AG09309 (cell line): Measurements from ENCODE around the gene IMPG2.

ENCODE experiments used
- DNase-seq: peaks from one replicate; pipeline ENCODE4 v3.0.0-alpha.2; 2010; ENCODE audit warnings: low read depth
- H3K4me3 ChIP-seq: 2 replicates; pipeline ENCODE4 v1.5.1; 2011; ENCODE audit warnings: mild to moderate bottlenecking, low read depth, low read length, moderate library complexity; ENCODE audit not compliant: control insufficient read depth
- CTCF ChIP-seq: IDR thresholded peaks from 2 replicates; pipeline ENCODE4 v1.5.1; 2011; ENCODE audit warnings: mild to moderate bottlenecking, low read depth, low read length, inconsistent platforms; ENCODE audit not compliant: insufficient read depth, control insufficient read depth; ENCODE audit errors: missing control alignments

IMPG2 gene

GRCh38 chr3:101279765-101280385, 40.5 kb downstream of the IMPG2 start:
- H3K4me3 ChIP-seq: no peak overlapping the region
- no peak for TF ChIP-seq CTCF
- no peak for DNase-seq

GRCh38 chr3:101279162-101279561, 41.2 kb downstream of the IMPG2 start:
- DNase-seq: no peak
- no peak for TF ChIP-seq CTCF
- no peak overlapping the region for H3K4me3 ChIP-seq

DNA sequence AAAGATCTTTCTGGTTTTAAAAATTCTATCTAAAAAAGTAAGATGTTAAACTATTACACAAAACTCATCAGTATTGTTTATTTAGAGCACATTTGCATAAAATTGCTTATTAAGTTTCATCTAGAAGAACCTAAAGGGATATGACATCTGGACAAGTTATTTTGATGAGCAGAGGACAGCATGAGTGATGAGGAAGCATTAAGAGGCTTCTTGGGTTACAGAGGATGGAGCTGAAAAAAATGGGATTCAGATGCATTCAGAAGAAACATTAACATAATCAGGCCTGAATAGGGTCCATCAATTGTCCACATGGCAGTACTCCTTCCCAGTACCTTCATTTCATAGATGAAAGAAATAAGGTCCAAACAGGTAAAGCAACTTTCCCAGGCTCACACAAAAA, 41.6 kb downstream of the IMPG2 start:
- no peak for TF ChIP-seq CTCF
- no peak for DNase-seq
- H3K4me3 ChIP-seq: no peak overlapping the region

- no peak for TF ChIP-seq CTCF
- no peak overlapping the region for H3K4me3 ChIP-seq
- DNase-seq: no peak
These were observed 46.8 kb downstream of the IMPG2 start for GRCh38 chr3:101273608-101274007.

- no peak for TF ChIP-seq CTCF
- DNase-seq: no peak
- H3K4me3 ChIP-seq: no peak overlapping the region
These were observed 47.2 kb downstream of the IMPG2 start for GRCh38 chr3:101273156-101273555.

- no peak for TF ChIP-seq CTCF
- no peak for DNase-seq
- H3K4me3 ChIP-seq: no peak overlapping the region
These were observed 48.6 kb downstream of the IMPG2 start for GRCh38 chr3:101271728-101272127.

GRCh38 chr3:101270149-101270548, 50.2 kb downstream of the IMPG2 start:
- no peak overlapping the region for H3K4me3 ChIP-seq
- no peak for TF ChIP-seq CTCF
- no peak for DNase-seq
